SU-DHL-6 (cell line): ENCODE results near the gene PIAS3.

Experiments used
- H2AFZ ChIP-seq: fragments of 200-600 bp; sonication (generic); 2 replicates; pipeline ENCODE4 v1.6.1; 2014; ENCODE audit warnings: low read depth, mild to moderate bottlenecking, moderate library complexity, mixed read lengths, antibody characterized with exemption, low read length; ENCODE audit not compliant: severe bottlenecking
- H3F3A ChIP-seq: fragments of 200-600 bp; shearing (Covaris generic); 2 replicates; pipeline ENCODE4 v1.6.0; 2016; ENCODE audit warnings: antibody characterized with exemption, mild to moderate bottlenecking; ENCODE audit not compliant: insufficient read depth
- H3K27ac ChIP-seq: fragments of 200-600 bp; sonication (generic); 2 replicates; pipeline ENCODE4 v1.5.1; 2016; ENCODE audit warnings: low read depth, mild to moderate bottlenecking, low read length, moderate library complexity, mixed read lengths
- H3K27me3 ChIP-seq: fragments of 200-600 bp; sonication (generic), shearing (Covaris generic); 2 replicates; pipeline ENCODE4 v1.6.0; 2014; ENCODE audit warnings: mild to moderate bottlenecking, low read length
- H3K36me3 ChIP-seq: fragments of 200-600 bp; sonication (generic); 2 replicates; pipeline ENCODE4 v1.6.1; 2014; ENCODE audit warnings: mild to moderate bottlenecking, low read length, mixed read lengths
- H3K4me2 ChIP-seq: fragments of 300-600, 200-600 bp; shearing (Covaris generic), sonication (generic); 2 replicates; pipeline ENCODE4 v1.6.0; 2014; ENCODE audit warnings: low read length, low read depth, mild to moderate bottlenecking; ENCODE audit not compliant: poor library complexity, severe bottlenecking
- H3K4me3 ChIP-seq: fragments of 200-600 bp; sonication (generic); 2 replicates; pipeline ENCODE4 v1.5.1; 2014; ENCODE audit warnings: antibody characterized with exemption, low read length, mild to moderate bottlenecking, mixed read lengths; ENCODE audit not compliant: insufficient read depth, poor library complexity, severe bottlenecking
- H3K79me2 ChIP-seq: fragments of 200-600 bp; sonication (generic); 2 replicates; pipeline ENCODE4 v1.6.1; 2014; ENCODE audit warnings: mild to moderate bottlenecking, low read length, moderate library complexity; ENCODE audit not compliant: insufficient read depth
- H3K9ac ChIP-seq: fragments of 200-600 bp; sonication (generic); 2 replicates; pipeline ENCODE4 v1.7.0; 2014; ENCODE audit warnings: mild to moderate bottlenecking, low read length
- H3K9me2 ChIP-seq: fragments of 200-600 bp; sonication (generic); replicated peaks from 2 replicates; pipeline ENCODE4 v1.6.1; 2014; ENCODE audit warnings: low read length; ENCODE audit not compliant: insufficient read depth
- H3K9me3 ChIP-seq: fragments of 200-600 bp; sonication (generic); 2 replicates; pipeline ENCODE4 v1.6.1; 2014; ENCODE audit warnings: low read length, mixed read lengths; ENCODE audit not compliant: insufficient read depth
- H4K20me1 ChIP-seq: fragments of 200-600 bp; sonication (generic); 2 replicates; pipeline ENCODE4 v1.6.1; 2014; ENCODE audit warnings: low read depth, mild to moderate bottlenecking, antibody characterized with exemption, low read length, moderate library complexity, mixed read lengths
- CTCF ChIP-seq: fragments of 200-600 bp; sonication (generic); IDR thresholded peaks from one replicate; pipeline ENCODE4 v1.5.1; 2017; ENCODE audit warnings: antibody characterized with exemption, mild to moderate bottlenecking, low read length, moderate library complexity; ENCODE audit not compliant: insufficient read depth, poor library complexity, severe bottlenecking
- EZH2phosphoT487 ChIP-seq: fragments of 200-600 bp; sonication (generic), shearing (Covaris generic); conservative IDR thresholded peaks from 2 replicates; pipeline ENCODE4 v1.6.1; 2018; ENCODE audit warnings: mild to moderate bottlenecking, antibody characterized with exemption, low read length, moderate library complexity, mixed read lengths

PIAS3 gene

GRCh38 chr1:145878724-145879123 is 19.8 kb upstream of the PIAS3 start:
- no peaks in the 10 kb centered on the region for H3K9me3 ChIP-seq
- no peaks in the 10 kb centered on the region for H3K27me3 ChIP-seq
- H3K79me2 ChIP-seq: no peaks in the 10 kb centered on the region
- no peak overlapping the region for H3K27ac ChIP-seq
- TF ChIP-seq EZH2phosphoT487: no peak
- no peak for TF ChIP-seq CTCF
- no peak overlapping the region for H3K9ac ChIP-seq
- H3K36me3 ChIP-seq: no peaks in the 10 kb centered on the region
- no peaks in the 10 kb centered on the region for H3K9me2 ChIP-seq
- H2AFZ ChIP-seq: no peak overlapping the region
- no peaks in the 10 kb centered on the region for H4K20me1 ChIP-seq
- H3K4me3 ChIP-seq: no peak overlapping the region
- H3F3A ChIP-seq: no peaks in the 10 kb centered on the region
- no peak overlapping the region for H3K4me2 ChIP-seq

GRCh38 chr1:145877923-145878486 is 19.1 kb upstream of the PIAS3 start:
- no peak overlapping the region for H2AFZ ChIP-seq
- H4K20me1 ChIP-seq: no peaks in the 10 kb centered on the region
- TF ChIP-seq CTCF (no peak), EZH2phosphoT487 (no peak)
- no peak overlapping the region for H3K9ac ChIP-seq
- no peaks in the 10 kb centered on the region for H3K9me3 ChIP-seq
- no peaks in the 10 kb centered on the region for H3K36me3 ChIP-seq
- no peaks in the 10 kb centered on the region for H3K27me3 ChIP-seq
- H3K27ac ChIP-seq: no peak overlapping the region
- H3K4me3 ChIP-seq: no peak overlapping the region
- H3F3A ChIP-seq: no peaks in the 10 kb centered on the region
- H3K4me2 ChIP-seq: no peak overlapping the region
- H3K79me2 ChIP-seq: no peaks in the 10 kb centered on the region
- no peaks in the 10 kb centered on the region for H3K9me2 ChIP-seq

GRCh38 chr1:145874646-145875045 is 15.8 kb upstream of the PIAS3 start:
- Histone ChIP-seq H2AFZ (no peak overlapping the region), H3K9me2 (no peaks in the 10 kb centered on the region), H3K27me3 (no peaks in the 10 kb centered on the region), H3K9me3 (no peaks in the 10 kb centered on the region), H3F3A (no peaks in the 10 kb centered on the region), H3K36me3 (no peaks in the 10 kb centered on the region), H3K27ac (no peak overlapping the region), H3K79me2 (no peaks in the 10 kb centered on the region), H3K4me2 (no peak overlapping the region), H3K9ac (no peak overlapping the region), H3K4me3 (no peak overlapping the region), H4K20me1 (no peaks in the 10 kb centered on the region)
- TF ChIP-seq EZH2phosphoT487 (no peak), CTCF (no peak)
